PC-3 (cell line): ENCODE results near the gene GIPC2. TPM values are rescaled to one million over a fixed set of nuclear protein-coding genes. Genes with fewer than 3 reads are reported as not detected.
"Not testable (repeated sequence)": the region's sequence is repeated elsewhere in the genome, so short reads cannot be mapped to it uniquely, and the experiment has no call there.

Experiments
- ATAC-seq: fragments of 200-7000 bp; cut with Tn5 transposase; 2 replicates; pipeline ENCODE4 v1.9.1; 2020; ENCODE audit warnings: mild to moderate bottlenecking, moderate library complexity
- BruUV-seq: library from RNA; stranded (reverse); fragments of 400-500 nt; replicated peaks from 2 replicates; lab custom pipeline; 2021; lab: Mats Ljungman, UMichigan
- CTCF ChIA-PET: fragments of 300-600 bp; sonication (Branson Sonifier 250); formaldehyde crosslinking; loops from one replicate; lab custom pipeline; 2022; ENCODE audit warnings: antibody characterized with exemption; lab: Charles Lee
- POLR2A ChIA-PET: fragments of 300-600 bp; sonication (Branson Sonifier 250); formaldehyde crosslinking; loops from one replicate; lab custom pipeline; 2022; ENCODE audit warnings: antibody characterized with exemption; ENCODE audit not compliant: unreplicated experiment; lab: Charles Lee
- DNase-seq: peaks from one replicate; pipeline ENCODE4 v3.0.0-alpha.2; 2015
- H2AFZ ChIP-seq: fragments of 300-600 bp; sonication (generic); 2 replicates; pipeline ENCODE4 v1.6.0; 2016; ENCODE audit warnings: antibody characterized with exemption, low read length
- H3F3A ChIP-seq: fragments of 300-600 bp; sonication (generic); one replicate; pipeline ENCODE4 v1.6.0; 2017; ENCODE audit warnings: antibody characterized with exemption, low read length, control low read depth, mild to moderate bottlenecking; ENCODE audit not compliant: unreplicated experiment
- H3K27ac ChIP-seq: fragments of 300-600 bp; sonication (generic); 2 replicates; pipeline ENCODE4 v1.5.1; 2016; ENCODE audit warnings: mild to moderate bottlenecking, low read length
- H3K27me3 ChIP-seq: fragments of 300-600 bp; sonication (generic); 2 replicates; pipeline ENCODE4 v1.6.1; 2016; ENCODE audit warnings: low read length, mixed read lengths
- H3K36me3 ChIP-seq: fragments of 300-600 bp; sonication (generic); 2 replicates; pipeline ENCODE4 v1.6.1; 2016; ENCODE audit warnings: low read depth, mixed run types, low read length, mixed read lengths
- H3K4me1 ChIP-seq: fragments of 300-600 bp; sonication (generic); 2 replicates; pipeline ENCODE4 v1.5.1; 2016; ENCODE audit warnings: low read length; ENCODE audit not compliant: insufficient read depth
- H3K4me2 ChIP-seq: fragments of 300-600 bp; sonication (generic); 2 replicates; pipeline ENCODE4 v1.6.0; 2016; ENCODE audit warnings: low read length
- H3K4me3 ChIP-seq: fragments of 300-600 bp; sonication (generic); 2 replicates; pipeline ENCODE4 v1.5.1; 2016; ENCODE audit warnings: mild to moderate bottlenecking, low read length, mixed read lengths
- H3K79me2 ChIP-seq: fragments of 300-600 bp; sonication (generic); 2 replicates; pipeline ENCODE4 v1.6.1; 2017; ENCODE audit warnings: low read length, mixed read lengths
- H3K9ac ChIP-seq: fragments of 300-600 bp; sonication (generic); 2 replicates; pipeline ENCODE4 v1.6.0; 2016; ENCODE audit warnings: mild to moderate bottlenecking, low read length
- H3K9me2 ChIP-seq: fragments of 300-600 bp; sonication (generic); replicated peaks from 2 replicates; pipeline ENCODE4 v1.6.1; 2016; ENCODE audit warnings: mixed run types, low read length, mixed read lengths
- H3K9me3 ChIP-seq: fragments of 300-600 bp; sonication (generic); 2 replicates; pipeline ENCODE4 v1.6.1; 2016; ENCODE audit warnings: low read length, mixed read lengths
- H4K20me1 ChIP-seq: fragments of 300-600 bp; sonication (generic); 2 replicates; pipeline ENCODE4 v1.6.1; 2016; ENCODE audit warnings: low read length, mixed read lengths
- CTCF ChIP-seq: fragments of 300-600 bp; sonication (generic); conservative IDR thresholded peaks from 2 replicates; pipeline ENCODE4 v1.5.1; 2017; ENCODE audit warnings: antibody characterized with exemption, low read depth, mild to moderate bottlenecking, low read length
- EZH2 ChIP-seq: fragments of 300-600 bp; sonication (generic); IDR thresholded peaks from one replicate; pipeline ENCODE4 v1.6.1; 2017; ENCODE audit warnings: antibody characterized with exemption, mild to moderate bottlenecking, low read length; ENCODE audit not compliant: unreplicated experiment
- EZH2phosphoT487 ChIP-seq: fragments of 300-600 bp; sonication (generic); IDR thresholded peaks from 2 replicates; pipeline ENCODE4 v1.6.1; 2018; ENCODE audit warnings: mild to moderate bottlenecking, antibody characterized with exemption, low read length, borderline replicate concordance
- intact Hi-C: fragments of 100-400 bp; cut with micrococcal nuclease; formaldehyde crosslinking; loops from 2 replicates; pipeline ENCODE4 v1.9.0; 2023
- total RNA-seq: library from RNA; depleted of rRNA; stranded (reverse); fragments of >200 nt; gene quantifications from 2 replicates; pipeline ENCODE4 v1.2.3, GENCODE V29; 2014

Gene GIPC2
- total RNA-seq, 1 experiment from 2014 or later, result not detected

- no peak overlapping the region for H3K4me3 ChIP-seq
- intact Hi-C loops, result no loop called here
Observed at GRCh38 chr1:78102082-78102481, 56.3 kb downstream of the GIPC2 start.

GRCh38 chr1:78102916-78103315 lies 57.1 kb downstream of the GIPC2 start:
- DNase-seq, result no peak
- no peaks in the 10 kb centered on the region for H3K27me3 ChIP-seq
- ChIA-PET CTCF (no interaction called here), POLR2A (no interaction called here)
- no peaks in the 10 kb centered on the region for H3K9me2 ChIP-seq
- no peak overlapping the region for H3K4me2 ChIP-seq
- intact Hi-C loops, result no loop called here
- no peaks in the 10 kb centered on the region for H3K9me3 ChIP-seq
- no peaks in the 10 kb centered on the region for H4K20me1 ChIP-seq
- TF ChIP-seq EZH2, result no peak
- TF ChIP-seq EZH2phosphoT487, result no peak
- TF ChIP-seq CTCF, result no peak
- no peaks in the 10 kb centered on the region for H3K79me2 ChIP-seq
- no peaks in the 10 kb centered on the region for H3F3A ChIP-seq
- H3K36me3 ChIP-seq, result no peaks in the 10 kb centered on the region
- no peak overlapping the region for H3K9ac ChIP-seq
- no peak overlapping the region for H3K4me3 ChIP-seq
- peaks cover 17% of the 10 kb centered on the region for H3K4me1 ChIP-seq
- BruUV-seq, result no TSS peak
- ATAC-seq, result no peak
- no peak overlapping the region for H2AFZ ChIP-seq
- H3K27ac ChIP-seq, result no peak overlapping the region

More at GRCh38 chr1:78102082-78102481, 56.3 kb downstream of the GIPC2 start:
- no peaks in the 10 kb centered on the region for H3K27me3 ChIP-seq
- peak overlapping the region; percentile 85 for H3K27ac ChIP-seq
- no peaks in the 10 kb centered on the region for H4K20me1 ChIP-seq
- H3K4me1 ChIP-seq, result peaks cover 17% of the 10 kb centered on the region
- no peaks in the 10 kb centered on the region for H3K9me3 ChIP-seq
- H3K36me3 ChIP-seq, result no peaks in the 10 kb centered on the region
- ChIA-PET CTCF (interaction anchor here (0.6 to 0.7 kb wide), 2 partner anchors 12 to 13 kb away, joined by 3 to 4 read pairs; no protein-coding TSS in a partner anchor), POLR2A (interaction anchor here (0.7 kb wide), 1 partner anchor 96 kb away, joined by 4 read pairs; no protein-coding TSS in a partner anchor)
- H3K9me2 ChIP-seq, result no peaks in the 10 kb centered on the region
- DNase-seq, result peak; percentile 13
- H3K9ac ChIP-seq, result peak overlapping the region; percentile 27; the same call in 1 of the 2 replicates
- TF ChIP-seq EZH2, result no peak
- TF ChIP-seq CTCF, result no peak
- no peak for TF ChIP-seq EZH2phosphoT487
- no peaks in the 10 kb centered on the region for H3F3A ChIP-seq
- peak overlapping the region; percentile 43 for H3K4me2 ChIP-seq
- no TSS peak for BruUV-seq
- ATAC-seq, result no peak
- H2AFZ ChIP-seq, result no peak overlapping the region
- no peaks in the 10 kb centered on the region for H3K79me2 ChIP-seq

- H2AFZ ChIP-seq, result no peak overlapping the region
- no peaks in the 10 kb centered on the region for H3K36me3 ChIP-seq
- H3K27me3 ChIP-seq, result no peaks in the 10 kb centered on the region
- no peaks in the 10 kb centered on the region for H3K79me2 ChIP-seq
- no peaks in the 10 kb centered on the region for H3F3A ChIP-seq
- peaks cover 17% of the 10 kb centered on the region for H3K4me1 ChIP-seq
- H3K4me2 ChIP-seq, result no peak overlapping the region
- intact Hi-C loops, result no loop called here
- ChIA-PET POLR2A (no interaction called here), CTCF (no interaction called here)
- no TSS peak for BruUV-seq
- H3K9me3 ChIP-seq, result no peaks in the 10 kb centered on the region
- ATAC-seq (no peak), DNase-seq (peak; percentile 31)
- TF ChIP-seq EZH2 (no peak), CTCF (no peak), EZH2phosphoT487 (no peak)
- no peaks in the 10 kb centered on the region for H4K20me1 ChIP-seq
- H3K4me3 ChIP-seq, result no peak overlapping the region
- H3K27ac ChIP-seq, result no peak overlapping the region
- H3K9ac ChIP-seq, result no peak overlapping the region
- no peaks in the 10 kb centered on the region for H3K9me2 ChIP-seq
Observed at GRCh38 chr1:78104322-78104721, 58.6 kb downstream of the GIPC2 start.

- H3K27ac ChIP-seq, H2AFZ ChIP-seq, DNase-seq, H3K4me1 ChIP-seq, BruUV-seq, H3K9me3 ChIP-seq, H4K20me1 ChIP-seq, H3K4me2 ChIP-seq, H3K79me2 ChIP-seq, H3K36me3 ChIP-seq, H3K27me3 ChIP-seq, H3K9ac ChIP-seq, H3F3A ChIP-seq, CTCF ChIA-PET, ATAC-seq, H3K4me3 ChIP-seq, H3K9me2 ChIP-seq: not testable (repeated sequence)
- intact Hi-C loops, result loop anchor here (10.0 kb wide), 1 partner anchor 285 kb away; no protein-coding TSS in a partner anchor
- POLR2A ChIA-PET, result interaction anchor here (0.7 kb wide), 1 partner anchor 172 kb away, joined by 3 read pairs; no protein-coding TSS in a partner anchor
Observed at GRCh38 chr1:78109659-78110058, 63.9 kb downstream of the GIPC2 start.
